GM04503 (cell line): ENCODE data around the gene ICA1.

Experiments
- DNase-seq: peaks from one replicate; pipeline ENCODE4 v3.0.0-alpha.2; 2012; ENCODE audit warnings: low read depth

Gene ICA1

DNA sequence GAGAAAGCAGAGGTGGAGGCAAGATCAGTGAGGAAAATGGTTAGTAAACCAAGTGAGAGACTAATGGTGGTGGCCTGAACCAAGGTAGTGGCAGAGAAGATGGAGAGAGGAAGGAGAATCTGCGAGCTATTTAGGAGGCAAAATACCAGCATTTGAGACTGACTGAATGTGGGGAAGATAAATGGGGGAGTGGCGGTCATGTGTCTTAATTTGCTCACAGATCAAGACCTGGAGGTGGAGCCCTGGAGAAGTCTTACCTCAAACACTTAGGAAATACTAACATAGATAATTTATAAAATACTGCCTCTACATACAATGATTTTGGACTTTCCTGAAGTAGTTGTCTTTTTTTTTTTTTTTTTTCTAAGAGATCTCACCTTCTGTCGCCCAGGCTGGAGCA, 34.7 kb downstream of the ICA1 start:
- no peak for DNase-seq

- no peak for DNase-seq
These were observed 35.5 kb downstream of the ICA1 start for GRCh38 chr7:8226501-8226900.

DNA sequence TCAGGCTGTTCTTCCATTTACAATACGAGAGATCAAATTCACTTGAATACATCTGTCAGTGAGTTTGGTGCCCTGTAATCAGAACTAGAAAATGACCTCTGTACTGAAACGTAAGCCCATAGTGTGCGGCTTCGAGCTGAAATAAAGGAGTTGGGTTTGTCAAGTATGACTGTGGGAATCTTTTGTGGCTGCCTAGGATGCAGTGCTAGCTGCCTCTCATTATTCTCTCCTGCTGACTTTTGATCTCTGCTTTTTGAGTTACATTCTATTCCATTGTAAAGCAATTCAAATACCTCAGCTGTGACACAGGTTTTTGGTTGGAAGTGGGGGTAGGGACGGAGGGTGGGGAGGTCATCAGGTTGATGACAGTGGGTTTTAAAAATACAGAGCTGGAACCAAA, 40.4 kb downstream of the ICA1 start:
- DNase-seq = no peak

DNA sequence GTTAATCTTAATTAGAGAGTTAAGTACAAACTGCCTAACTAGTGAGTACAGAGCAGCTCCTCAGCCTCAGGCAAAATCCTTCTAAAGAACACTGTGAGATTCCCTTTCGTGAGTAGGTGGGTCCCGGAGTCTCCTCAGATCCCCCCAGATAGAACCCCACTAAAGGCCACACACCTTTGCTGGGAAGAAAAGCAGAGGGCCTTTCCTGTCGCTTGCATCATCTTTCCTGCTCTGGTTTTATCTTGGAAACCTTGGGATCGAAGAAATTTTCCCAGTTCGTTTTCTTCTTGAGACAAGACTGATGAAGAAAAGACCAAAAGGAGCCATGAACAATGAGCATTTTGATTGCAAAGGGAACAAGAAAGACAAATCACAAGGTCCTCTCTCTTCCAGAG, 40.9 kb downstream of the ICA1 start:
- no peak for DNase-seq

- no peak for DNase-seq
These were observed 41.4 kb downstream of the ICA1 start for GRCh38 chr7:8220376-8221100.

- no peak for DNase-seq
These were observed 44.5 kb downstream of the ICA1 start for GRCh38 chr7:8217200-8218068.

DNA sequence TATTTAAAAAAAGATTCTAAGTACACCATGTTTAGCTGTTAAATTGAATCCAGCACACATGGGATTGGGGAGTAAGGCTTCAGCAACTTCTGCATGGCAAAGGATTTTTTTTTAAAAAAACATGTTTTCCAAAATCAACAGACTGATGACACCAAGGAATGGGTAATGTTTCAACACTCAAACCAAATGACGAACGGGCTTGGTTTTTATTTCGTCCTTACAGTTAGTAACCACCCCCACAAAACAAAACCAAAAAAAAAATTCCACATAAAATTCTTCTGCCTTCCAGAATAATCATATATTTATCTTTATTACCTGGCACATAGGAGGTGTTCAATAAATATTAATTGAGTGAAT, 45.7 kb downstream of the ICA1 start:
- DNase-seq = no peak

DNA sequence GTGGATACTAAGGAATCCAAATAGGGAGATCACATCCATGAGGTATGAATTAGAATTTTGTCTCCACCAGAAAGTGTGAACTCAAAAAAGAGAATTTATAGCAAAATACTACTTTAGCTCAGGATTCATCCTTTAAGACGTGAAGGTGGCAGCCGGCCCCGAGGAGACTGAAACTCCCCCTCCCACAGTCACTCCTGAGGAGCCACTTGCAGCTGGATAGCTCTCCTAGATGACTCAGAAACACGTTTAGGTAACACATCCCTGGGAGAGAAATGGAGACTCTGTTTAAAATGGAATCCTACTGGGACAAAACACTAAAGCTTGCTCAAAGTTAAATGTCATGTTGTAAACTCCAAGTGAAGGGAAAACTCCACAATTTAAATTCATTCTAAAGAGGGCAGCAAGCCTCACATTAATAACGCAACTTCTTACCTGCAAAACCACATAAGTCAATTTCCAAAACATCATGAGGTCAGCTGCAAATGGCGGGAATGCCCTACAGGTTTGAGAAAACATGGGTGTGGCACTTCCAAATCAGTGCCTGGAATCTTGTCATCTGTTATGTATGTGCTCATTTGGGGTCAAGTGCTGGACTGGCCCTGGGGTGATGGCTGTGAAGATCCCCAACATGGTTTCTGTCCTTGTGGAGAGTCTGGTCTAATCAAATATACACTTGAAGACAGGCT, 46.2 kb downstream of the ICA1 start:
- DNase-seq = no peak

DNA sequence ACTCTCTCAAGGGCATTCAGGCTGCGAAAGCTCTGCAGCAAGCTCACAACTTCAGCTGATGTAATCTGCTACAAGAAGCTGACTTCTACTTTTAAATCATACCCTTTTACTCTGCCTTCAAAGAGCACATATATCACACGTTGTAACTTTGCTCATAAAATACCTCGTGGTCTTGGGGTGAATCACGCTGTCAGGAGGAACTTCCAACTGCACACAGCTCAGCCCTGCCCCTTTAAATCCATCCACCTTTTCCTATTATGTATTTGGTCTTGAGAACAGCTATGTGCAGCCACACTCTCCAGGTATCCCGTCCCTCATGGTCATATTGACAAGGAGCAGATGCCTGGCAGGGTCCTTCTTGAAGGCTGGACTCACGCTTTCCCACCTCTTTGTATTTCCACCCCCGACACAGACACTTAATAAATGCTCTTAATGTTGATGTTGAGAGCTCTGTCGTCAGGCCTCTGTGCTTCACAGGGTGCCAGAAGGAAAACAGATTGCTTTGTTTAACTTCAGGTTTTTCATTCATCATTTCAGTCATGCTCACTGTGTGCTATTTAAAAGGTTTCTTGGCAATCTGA, 47.6 kb downstream of the ICA1 start:
- no peak for DNase-seq

- DNase-seq = no peak
These were observed 48.6 kb downstream of the ICA1 start for GRCh38 chr7:8213381-8213780.

- no peak for DNase-seq
These were observed 49.3 kb downstream of the ICA1 start for GRCh38 chr7:8212638-8213037.

- DNase-seq = no peak
These were observed 50.3 kb downstream of the ICA1 start for GRCh38 chr7:8211725-8212096.

DNA sequence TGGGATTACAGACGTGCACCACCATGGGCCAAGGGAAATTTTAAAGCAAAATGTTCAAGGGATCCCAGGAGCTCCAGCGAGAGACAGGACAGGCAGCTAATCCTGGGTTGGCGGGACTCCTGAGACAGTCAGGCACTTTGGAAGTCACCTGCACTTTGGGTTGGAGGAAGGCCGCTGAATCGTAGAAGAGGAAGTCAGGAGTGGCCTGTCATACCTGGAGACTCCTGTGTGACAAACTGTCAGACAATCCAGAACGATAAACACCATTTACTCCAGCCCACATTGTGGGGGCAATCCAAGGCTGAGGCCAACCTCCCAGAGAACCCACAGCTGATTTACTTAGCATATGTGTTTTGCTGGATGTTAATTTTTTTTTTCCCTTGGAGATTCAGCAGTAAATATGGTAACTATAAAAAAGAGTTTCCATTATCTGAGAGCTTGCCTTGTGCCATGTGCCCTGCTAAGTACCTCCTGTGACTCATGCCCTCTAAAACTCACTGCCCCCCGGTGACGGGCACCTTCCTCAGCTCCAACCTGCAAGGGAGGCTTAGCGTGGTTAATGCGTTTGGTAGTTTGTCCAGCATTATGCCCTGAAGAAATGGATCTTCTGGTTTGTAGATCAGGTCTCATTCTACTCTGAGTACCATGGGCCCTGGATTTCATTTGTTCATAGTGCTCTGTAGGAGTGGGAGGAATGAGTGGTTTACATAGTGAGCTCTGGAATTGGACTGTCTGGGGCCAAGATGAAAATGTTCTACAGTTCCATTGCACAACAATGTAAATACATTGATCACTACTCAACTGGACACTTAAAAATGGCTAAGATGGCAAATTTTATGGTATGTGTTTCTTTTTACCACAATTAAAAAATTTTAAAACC, 50.9 kb downstream of the ICA1 start:
- DNase-seq = no peak

DNA sequence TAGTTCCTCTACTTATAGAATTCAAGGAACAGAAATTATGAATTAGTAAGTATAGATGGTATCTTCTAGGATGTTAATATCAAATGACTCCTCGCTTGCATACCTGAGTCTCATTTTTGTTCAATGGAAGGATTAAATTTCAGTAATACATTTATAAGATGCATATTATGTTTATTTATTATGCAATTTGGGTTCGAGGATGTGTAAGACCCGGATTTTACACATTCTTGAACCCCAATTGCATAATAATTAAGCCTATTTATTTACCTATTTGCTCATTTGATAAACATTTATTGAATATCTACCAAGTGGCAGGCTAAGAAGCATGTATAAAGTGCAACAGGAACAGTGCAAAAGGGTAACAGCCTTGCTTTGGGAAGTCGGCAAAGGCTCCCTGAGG, 52.6 kb downstream of the ICA1 start:
- DNase-seq = no peak

DNA sequence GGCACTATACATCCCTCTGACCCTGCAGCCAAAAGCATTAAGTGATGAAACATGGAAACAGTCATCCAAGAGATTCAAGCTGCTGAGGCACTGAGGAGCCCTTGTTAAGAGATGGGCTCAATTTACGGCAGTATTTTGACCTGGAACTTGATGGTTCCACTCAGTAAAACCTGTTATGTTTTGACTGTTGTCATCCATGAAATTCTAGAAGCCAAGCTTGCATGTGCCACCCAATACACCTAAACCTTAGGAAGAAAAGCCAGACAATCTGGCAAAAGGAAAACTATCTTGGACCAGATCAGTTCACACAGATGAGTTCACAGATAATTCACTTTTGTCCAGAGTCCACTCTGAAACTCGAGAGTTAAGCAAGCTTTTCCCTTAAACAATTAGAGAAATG, 53.2 kb downstream of the ICA1 start:
- no peak for DNase-seq

DNA sequence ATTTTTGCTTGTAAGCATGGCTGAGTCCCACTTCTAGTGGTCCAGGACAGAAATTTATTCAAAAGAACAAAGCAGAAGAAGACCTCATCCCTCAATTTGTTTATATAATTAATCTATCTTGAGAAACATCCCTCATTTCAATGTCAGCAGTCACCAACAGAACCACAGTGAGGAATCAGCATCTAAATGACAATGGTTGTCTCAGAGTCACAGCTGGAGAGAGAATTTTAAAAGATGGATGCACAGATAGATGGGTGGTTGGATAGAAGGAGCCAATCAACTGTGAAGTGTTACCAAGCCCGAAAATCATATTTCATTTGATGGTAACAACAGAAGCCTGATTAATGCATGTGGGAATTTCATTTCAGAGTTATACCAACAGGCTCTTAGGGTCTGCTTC, 55.0 kb downstream of the ICA1 start:
- DNase-seq = no peak

- no peak for DNase-seq
These were observed 56.4 kb downstream of the ICA1 start for GRCh38 chr7:8205537-8205936.

- DNase-seq = no peak
These were observed 57.0 kb downstream of the ICA1 start for GRCh38 chr7:8205031-8205387.

GRCh38 chr7:8204339-8205030, 57.5 kb downstream of the ICA1 start:
- DNase-seq = no peak

DNA sequence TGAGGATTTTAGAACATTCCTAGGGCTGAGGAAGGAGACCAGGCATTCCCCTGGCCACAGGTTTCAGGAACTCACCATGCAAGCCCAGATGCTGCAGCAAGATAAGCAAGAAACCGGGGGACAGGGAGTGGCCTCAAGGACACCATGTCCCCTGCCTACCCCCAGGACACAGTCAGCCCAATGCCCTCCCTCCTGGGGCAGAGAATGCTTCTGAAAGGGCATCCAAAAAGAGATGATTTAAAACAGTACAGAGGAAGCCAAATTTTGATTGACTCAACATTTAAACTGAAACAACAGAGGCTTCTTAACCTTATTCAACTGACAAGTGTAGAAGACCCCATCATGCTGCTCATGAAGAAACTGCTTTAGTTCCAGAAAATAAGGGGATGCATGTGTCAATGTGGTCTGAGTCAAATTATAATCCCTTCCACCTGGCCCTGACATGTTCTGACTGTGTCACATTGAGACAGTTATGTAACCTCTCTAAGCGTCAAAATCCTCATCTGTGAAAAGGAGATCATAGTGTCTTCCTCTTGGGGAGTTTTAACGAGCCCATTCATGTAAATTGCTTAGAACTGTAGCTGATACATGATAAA, 60.0 kb downstream of the ICA1 start:
- DNase-seq = no peak

GRCh38 chr7:8200717-8201116, 61.2 kb downstream of the ICA1 start:
- DNase-seq = no peak
